GM12878 (cell line): ENCODE results near the gene ZMIZ1. TPM values are rescaled to one million over a fixed set of nuclear protein-coding genes. Genes with fewer than 3 reads are reported as not detected.

Experiments
- ATAC-seq: fragments of 200-7000 bp; cut with Tn5 transposase; 3 replicates; pipeline ENCODE4 v1.9.1; 2020; ENCODE audit warnings: mild to moderate bottlenecking, moderate library complexity
- BruUV-seq: library from RNA; stranded (reverse); fragments of 400-500 nt; replicated peaks from 2 replicates; lab custom pipeline; 2021; lab: Mats Ljungman, UMichigan
- CTCF ChIA-PET: fragments of 300-600 bp; sonication (Branson Sonifier 250); formaldehyde crosslinking; extraction: SDS; loops from one replicate; lab custom pipeline; 2021; ENCODE audit warnings: inconsistent platforms; lab: Yijun Ruan, JAX
- POLR2A ChIA-PET: fragments of 350-600 bp; formaldehyde crosslinking; extraction: SDS; loops from one replicate; lab custom pipeline; 2021; ENCODE audit warnings: inconsistent platforms; lab: Charles Lee
- RAD21 ChIA-PET: fragments of 300-600 bp; sonication (Branson Sonifier 250); formaldehyde crosslinking; loops from one replicate; lab custom pipeline; 2023; ENCODE audit warnings: antibody characterized with exemption; ENCODE audit not compliant: unreplicated experiment; lab: Charles Lee
- SMC1A ChIA-PET: fragments of 300-600 bp; sonication (Branson Sonifier 250); formaldehyde crosslinking; loops from one replicate; lab custom pipeline; 2023; ENCODE audit not compliant: unreplicated experiment, uncharacterized antibody; lab: Charles Lee
- DNase-seq: peaks from one replicate; pipeline ENCODE4 v3.0.0-alpha.2; 2011; ENCODE audit warnings: low read depth, low spot score
- FAIRE-seq: peaks from 3 replicates; lab custom pipeline; 2011; peaks lifted over from hg19 to GRCh38; lab: Jason Lieb, UNC
- H2AFZ ChIP-seq: 2 replicates; pipeline ENCODE4 v1.6.0; 2011; ENCODE audit warnings: low read depth, low read length, control low read depth; ENCODE audit not compliant: control insufficient read depth
- H3K27ac ChIP-seq: 2 replicates; pipeline ENCODE4 v1.5.1; 2011; ENCODE audit warnings: control low read depth; ENCODE audit not compliant: control insufficient read depth, insufficient read depth
- H3K27me3 ChIP-seq, 2 experiments: replicated peaks in 1 of 2; 2 replicates each; pipeline versions ENCODE4 v1.6.0 to v1.6.1; 2011; ENCODE audit warnings: low read length in 1 of 2; ENCODE audit not compliant: control insufficient read depth in 2 of 2, insufficient read depth in 2 of 2
- H3K36me3 ChIP-seq, 2 experiments: 2 replicates each; pipeline ENCODE4 v1.5.1; 2011; ENCODE audit warnings: low read length in 1 of 2; ENCODE audit not compliant: control insufficient read depth in 2 of 2, insufficient read depth in 2 of 2
- H3K4me1 ChIP-seq: 2 replicates; pipeline ENCODE4 v1.6.1; 2011; ENCODE audit warnings: mild to moderate bottlenecking, low read length, moderate library complexity, mixed read lengths; ENCODE audit not compliant: control insufficient read depth, insufficient read depth
- H3K4me2 ChIP-seq: 2 replicates; pipeline ENCODE4 v1.6.0; 2011; ENCODE audit warnings: control low read depth; ENCODE audit not compliant: control insufficient read depth, insufficient read depth
- H3K4me3 ChIP-seq: fragments of 200-600 bp; sonication (generic); 2 replicates; pipeline ENCODE4 v1.5.1; 2016
- H3K79me2 ChIP-seq: 2 replicates; pipeline ENCODE4 v1.6.0; 2011; ENCODE audit warnings: low read length; ENCODE audit not compliant: control insufficient read depth, insufficient read depth
- H3K9ac ChIP-seq: 2 replicates; pipeline ENCODE4 v1.8.0; 2011; ENCODE audit warnings: low read length, control low read depth, mixed read lengths; ENCODE audit not compliant: control insufficient read depth, insufficient read depth
- H3K9me3 ChIP-seq: replicated peaks from 3 replicates; pipeline ENCODE4 v1.5.1; 2011; ENCODE audit warnings: mild to moderate bottlenecking, low read length; ENCODE audit not compliant: control insufficient read depth, insufficient read depth
- H4K20me1 ChIP-seq: 2 replicates; pipeline ENCODE4 v1.6.0; 2011; ENCODE audit not compliant: control insufficient read depth, insufficient read depth
- HDAC6 ChIP-seq: fragments of 200-600 bp; sonication (generic); IDR thresholded peaks from one replicate; pipeline ENCODE4 v1.8.0; 2017; ENCODE audit warnings: antibody characterized with exemption; ENCODE audit not compliant: unreplicated experiment
- KLF5 ChIP-seq: fragments of 450-650 bp; IDR thresholded peaks from 2 replicates; pipeline ENCODE4 v1.6.1; 2014; ENCODE audit warnings: mild to moderate bottlenecking; ENCODE audit not compliant: partially characterized antibody
- MEF2B ChIP-seq: fragments of 450-650 bp; IDR thresholded peaks from 2 replicates; pipeline ENCODE4 v1.6.1; 2018; ENCODE audit warnings: mild to moderate bottlenecking, moderate library complexity; ENCODE audit not compliant: partially characterized antibody, poor library complexity, severe bottlenecking
- MTA3 ChIP-seq: IDR thresholded peaks from 2 replicates; pipeline ENCODE4 v1.6.1; 2012; ENCODE audit warnings: low read length, inconsistent platforms, borderline replicate concordance
- NBN ChIP-seq: fragments of 450-650 bp; IDR thresholded peaks from 2 replicates; pipeline ENCODE4 v1.6.1; 2016
- POU2F2 ChIP-seq: IDR thresholded peaks from 3 replicates; pipeline ENCODE4 v1.6.1; 2011; ENCODE audit warnings: low read depth, mild to moderate bottlenecking, low read length, borderline replicate concordance
- TBL1XR1 ChIP-seq: IDR thresholded peaks from 2 replicates; pipeline ENCODE4 v1.6.1; 2012; ENCODE audit warnings: low read depth, low read length, improper control_type of control experiment
- YY1 ChIP-seq: IDR thresholded peaks from 2 replicates; pipeline ENCODE4 v1.6.1; 2011; ENCODE audit warnings: low read depth, mild to moderate bottlenecking, low read length
- ZNF274 ChIP-seq: IDR thresholded peaks from one replicate; pipeline ENCODE4 v1.8.0; 2011; ENCODE audit not compliant: insufficient read length, insufficient read depth
- ZSCAN29 ChIP-seq: fragments of 450-650 bp; IDR thresholded peaks from 2 replicates; pipeline ENCODE4 v1.6.1; 2017; ENCODE audit warnings: mild to moderate bottlenecking, moderate library complexity
- WGBS: methylation state at CpG from one replicate; pipeline ENCODE4 v1.1.6; 2016; ENCODE audit warnings: low lambda C conversion rate; ENCODE audit not compliant: insufficient replicate concordance, insufficient coverage; ENCODE audit errors: missing lambda C conversion rate; 5-methylcytosine and 5-hydroxymethylcytosine counted together
- in situ Hi-C: fragments of 300-500 bp; cut with MboI; formaldehyde crosslinking; loops from 9 replicates; pipeline ENCODE4 v1.14.3; 2018; ENCODE audit warnings: mixed read lengths
- intact Hi-C: fragments of 100-400 bp; cut with micrococcal nuclease; formaldehyde crosslinking; loops from one replicate; pipeline ENCODE4 v1.14.2; 2022; ENCODE audit not compliant: unreplicated experiment
- polyA plus RNA-seq, 11 experiments: library from polyadenylated mRNA; depleted of rRNA in 4 of 11; unstranded in 6 of 11; stranded (reverse) in 5 of 11; fragments of >200 nt; fragmentation: Nextera tagmentation in 4 of 11; fragmentation: Illumina TruSeq in 1 of 11; extraction: Ambion mirVana in 4 of 11; extraction: Trizol in 1 of 11; gene quantifications; 1 replicate in 1 of 11; 2 replicates in 10 of 11; pipeline versions ENCODE4 v1.2.1 to v1.2.3, GENCODE V29; 2011 to 2016; ENCODE audit warnings: inconsistent platforms in 2 of 11, missing spikeins in 2 of 11, low read depth in 1 of 11
- total RNA-seq, 4 experiments: library from RNA; depleted of rRNA in 3 of 4; stranded (reverse); fragments of >200 nt in 3 of 4; fragmentation: Illumina TruSeq in 1 of 4; extraction: Trizol in 1 of 4; gene quantifications; 2 replicates each; pipeline versions ENCODE4 v1.2.1 to v1.2.3, GENCODE V29; 2013 to 2021
- TF ChIP-seq, protein P1 (sequence below): fragments of 150-350 bp; IDR thresholded peaks from 2 replicates; pipeline ENCODE4 v1.6.1; 2016; ENCODE audit warnings: low read depth, low read length
- TF ChIP-seq, protein P2 (sequence below): fragments of 450-650 bp; IDR thresholded peaks from 2 replicates; pipeline ENCODE4 v1.6.1; 2018; ENCODE audit warnings: mild to moderate bottlenecking, low read depth, moderate library complexity; ENCODE audit not compliant: partially characterized antibody
- TF ChIP-seq, protein P3 (sequence below): IDR thresholded peaks from 2 replicates; pipeline ENCODE4 v1.6.1; 2011; ENCODE audit warnings: low read depth, mild to moderate bottlenecking, low read length, moderate library complexity, borderline replicate concordance; ENCODE audit errors: extremely low read depth
- TF ChIP-seq, protein P4 (sequence below): fragments of 450-650 bp; formaldehyde crosslinking; IDR thresholded peaks from 2 replicates; pipeline ENCODE4 v1.4.0; 2020; ENCODE audit warnings: mild to moderate bottlenecking, moderate library complexity

ZMIZ1 gene
- total and polyA plus RNA-seq, 10 of the 15 experiments (the other 5 are each of a cell fraction or from before 2014, with no cell fraction given) = 3.1 to 82.3 (median 14.9) TPM

DNA sequence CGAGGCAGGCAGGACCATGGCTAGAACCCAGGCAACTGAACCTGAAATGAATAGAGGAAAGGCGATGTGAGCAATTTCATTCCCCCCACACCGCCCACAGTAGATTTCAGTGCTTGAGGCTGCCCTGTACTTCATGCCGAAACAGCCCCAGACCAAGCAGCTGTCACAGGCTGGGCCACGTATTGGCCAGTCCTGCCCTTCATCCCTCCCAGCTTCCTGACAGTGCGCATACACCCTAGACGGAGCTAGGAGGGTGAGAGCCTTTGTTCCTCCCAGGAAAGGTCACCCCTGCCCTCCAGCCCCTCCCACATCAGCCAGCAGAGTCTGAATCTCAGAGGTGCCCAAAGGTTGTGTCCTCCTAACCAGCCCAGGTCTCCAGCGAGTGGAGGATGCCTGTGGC is 98.8 kb downstream of the ZMIZ1 start:
- SMC1A ChIA-PET = interaction anchor here (1.5 kb wide), 1 partner anchor 28 kb away, joined by 3 read pairs; no protein-coding TSS in a partner anchor
- ATAC-seq (no peak), FAIRE-seq (no peak), DNase-seq (no peak)
- Histone ChIP-seq H3K4me2 (no peak overlapping the region), H4K20me1 (no peaks in the 10 kb centered on the region), H2AFZ (no peak overlapping the region), H3K4me1 (no peaks in the 10 kb centered on the region; the same call in 1 of the 2 replicates), H3K9ac (no peak overlapping the region), H3K27ac (no peak overlapping the region), H3K79me2 (no peaks in the 10 kb centered on the region), H3K27me3 (no peaks in the 10 kb centered on the region), H3K36me3 (no peaks in the 10 kb centered on the region), H3K4me3 (no peak overlapping the region), H3K9me3 (no peaks in the 10 kb centered on the region)
- in situ Hi-C loops (no loop called here), intact Hi-C loops (no loop called here)
- POLR2A ChIA-PET = no interaction called here
- 36% methylated on average over 8 of the region's 8 CpGs for WGBS
- RAD21 ChIA-PET = no interaction called here
- BruUV-seq = no TSS peak
- CTCF ChIA-PET = no interaction called here
- TF ChIP-seq NBN (no peak), KLF5 (no peak), POU2F2 (no peak), TBL1XR1 (no peak), ZSCAN29 (no peak), HDAC6 (no peak), MTA3 (no peak), YY1 (no peak), ZNF274 (no peak), MEF2B (no peak)
- TF ChIP-seq, protein P1, sequence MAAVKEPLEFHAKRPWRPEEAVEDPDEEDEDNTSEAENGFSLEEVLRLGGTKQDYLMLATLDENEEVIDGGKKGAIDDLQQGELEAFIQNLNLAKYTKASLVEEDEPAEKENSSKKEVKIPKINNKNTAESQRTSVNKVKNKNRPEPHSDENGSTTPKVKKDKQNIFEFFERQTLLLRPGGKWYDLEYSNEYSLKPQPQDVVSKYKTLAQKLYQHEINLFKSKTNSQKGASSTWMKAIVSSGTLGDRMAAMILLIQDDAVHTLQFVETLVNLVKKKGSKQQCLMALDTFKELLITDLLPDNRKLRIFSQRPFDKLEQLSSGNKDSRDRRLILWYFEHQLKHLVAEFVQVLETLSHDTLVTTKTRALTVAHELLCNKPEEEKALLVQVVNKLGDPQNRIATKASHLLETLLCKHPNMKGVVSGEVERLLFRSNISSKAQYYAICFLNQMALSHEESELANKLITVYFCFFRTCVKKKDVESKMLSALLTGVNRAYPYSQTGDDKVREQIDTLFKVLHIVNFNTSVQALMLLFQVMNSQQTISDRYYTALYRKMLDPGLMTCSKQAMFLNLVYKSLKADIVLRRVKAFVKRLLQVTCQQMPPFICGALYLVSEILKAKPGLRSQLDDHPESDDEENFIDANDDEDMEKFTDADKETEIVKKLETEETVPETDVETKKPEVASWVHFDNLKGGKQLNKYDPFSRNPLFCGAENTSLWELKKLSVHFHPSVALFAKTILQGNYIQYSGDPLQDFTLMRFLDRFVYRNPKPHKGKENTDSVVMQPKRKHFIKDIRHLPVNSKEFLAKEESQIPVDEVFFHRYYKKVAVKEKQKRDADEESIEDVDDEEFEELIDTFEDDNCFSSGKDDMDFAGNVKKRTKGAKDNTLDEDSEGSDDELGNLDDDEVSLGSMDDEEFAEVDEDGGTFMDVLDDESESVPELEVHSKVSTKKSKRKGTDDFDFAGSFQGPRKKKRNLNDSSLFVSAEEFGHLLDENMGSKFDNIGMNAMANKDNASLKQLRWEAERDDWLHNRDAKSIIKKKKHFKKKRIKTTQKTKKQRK = no peak
- TF ChIP-seq, protein P2, sequence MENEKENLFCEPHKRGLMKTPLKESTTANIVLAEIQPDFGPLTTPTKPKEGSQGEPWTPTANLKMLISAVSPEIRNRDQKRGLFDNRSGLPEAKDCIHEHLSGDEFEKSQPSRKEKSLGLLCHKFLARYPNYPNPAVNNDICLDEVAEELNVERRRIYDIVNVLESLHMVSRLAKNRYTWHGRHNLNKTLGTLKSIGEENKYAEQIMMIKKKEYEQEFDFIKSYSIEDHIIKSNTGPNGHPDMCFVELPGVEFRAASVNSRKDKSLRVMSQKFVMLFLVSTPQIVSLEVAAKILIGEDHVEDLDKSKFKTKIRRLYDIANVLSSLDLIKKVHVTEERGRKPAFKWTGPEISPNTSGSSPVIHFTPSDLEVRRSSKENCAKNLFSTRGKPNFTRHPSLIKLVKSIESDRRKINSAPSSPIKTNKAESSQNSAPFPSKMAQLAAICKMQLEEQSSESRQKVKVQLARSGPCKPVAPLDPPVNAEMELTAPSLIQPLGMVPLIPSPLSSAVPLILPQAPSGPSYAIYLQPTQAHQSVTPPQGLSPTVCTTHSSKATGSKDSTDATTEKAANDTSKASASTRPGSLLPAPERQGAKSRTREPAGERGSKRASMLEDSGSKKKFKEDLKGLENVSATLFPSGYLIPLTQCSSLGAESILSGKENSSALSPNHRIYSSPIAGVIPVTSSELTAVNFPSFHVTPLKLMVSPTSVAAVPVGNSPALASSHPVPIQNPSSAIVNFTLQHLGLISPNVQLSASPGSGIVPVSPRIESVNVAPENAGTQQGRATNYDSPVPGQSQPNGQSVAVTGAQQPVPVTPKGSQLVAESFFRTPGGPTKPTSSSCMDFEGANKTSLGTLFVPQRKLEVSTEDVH = no peak
- TF ChIP-seq, protein P3, sequence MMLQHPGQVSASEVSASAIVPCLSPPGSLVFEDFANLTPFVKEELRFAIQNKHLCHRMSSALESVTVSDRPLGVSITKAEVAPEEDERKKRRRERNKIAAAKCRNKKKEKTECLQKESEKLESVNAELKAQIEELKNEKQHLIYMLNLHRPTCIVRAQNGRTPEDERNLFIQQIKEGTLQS = no peak
- TF ChIP-seq, protein P4, sequence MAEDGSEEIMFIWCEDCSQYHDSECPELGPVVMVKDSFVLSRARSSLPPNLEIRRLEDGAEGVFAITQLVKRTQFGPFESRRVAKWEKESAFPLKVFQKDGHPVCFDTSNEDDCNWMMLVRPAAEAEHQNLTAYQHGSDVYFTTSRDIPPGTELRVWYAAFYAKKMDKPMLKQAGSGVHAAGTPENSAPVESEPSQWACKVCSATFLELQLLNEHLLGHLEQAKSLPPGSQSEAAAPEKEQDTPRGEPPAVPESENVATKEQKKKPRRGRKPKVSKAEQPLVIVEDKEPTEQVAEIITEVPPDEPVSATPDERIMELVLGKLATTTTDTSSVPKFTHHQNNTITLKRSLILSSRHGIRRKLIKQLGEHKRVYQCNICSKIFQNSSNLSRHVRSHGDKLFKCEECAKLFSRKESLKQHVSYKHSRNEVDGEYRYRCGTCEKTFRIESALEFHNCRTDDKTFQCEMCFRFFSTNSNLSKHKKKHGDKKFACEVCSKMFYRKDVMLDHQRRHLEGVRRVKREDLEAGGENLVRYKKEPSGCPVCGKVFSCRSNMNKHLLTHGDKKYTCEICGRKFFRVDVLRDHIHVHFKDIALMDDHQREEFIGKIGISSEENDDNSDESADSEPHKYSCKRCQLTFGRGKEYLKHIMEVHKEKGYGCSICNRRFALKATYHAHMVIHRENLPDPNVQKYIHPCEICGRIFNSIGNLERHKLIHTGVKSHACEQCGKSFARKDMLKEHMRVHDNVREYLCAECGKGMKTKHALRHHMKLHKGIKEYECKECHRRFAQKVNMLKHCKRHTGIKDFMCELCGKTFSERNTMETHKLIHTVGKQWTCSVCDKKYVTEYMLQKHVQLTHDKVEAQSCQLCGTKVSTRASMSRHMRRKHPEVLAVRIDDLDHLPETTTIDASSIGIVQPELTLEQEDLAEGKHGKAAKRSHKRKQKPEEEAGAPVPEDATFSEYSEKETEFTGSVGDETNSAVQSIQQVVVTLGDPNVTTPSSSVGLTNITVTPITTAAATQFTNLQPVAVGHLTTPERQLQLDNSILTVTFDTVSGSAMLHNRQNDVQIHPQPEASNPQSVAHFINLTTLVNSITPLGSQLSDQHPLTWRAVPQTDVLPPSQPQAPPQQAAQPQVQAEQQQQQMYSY (CRISPR knock-in tag) = no peak
